ENCODE data around the gene NOP53.
A peak's percentile ranks its signal among the peaks of the same experiment; 100 is the strongest.

- no peak for TF ChIP-seq CTCF (IDR thresholded peaks at IDR 0.05)
- TF ChIP-seq EP300 (IDR thresholded peaks at IDR 0.05), result no peak
- peak in 1 of 2 donors; percentile 86 for TF ChIP-seq POLR2A (IDR thresholded peaks at IDR 0.05)
Measured at GRCh38 chr19:47778049-47778953, 33.0 kb downstream of the NOP53 start, which contains the start of gene SELENOW.
